Neuronal stem cell (in vitro differentiated cells): ENCODE results near the gene MEIOC.

Experiments
- DNase-seq: peaks from one replicate; pipeline ENCODE4 v3.0.0-alpha.2; 2013; ENCODE audit warnings: low spot score
- H2AFZ ChIP-seq: one replicate; pipeline ENCODE4 v1.6.1; 2013; ENCODE audit warnings: mild to moderate bottlenecking, low read length, inconsistent platforms
- H2AK5ac ChIP-seq: 2 replicates; pipeline ENCODE4 v1.6.1; 2013; ENCODE audit warnings: low read depth, mild to moderate bottlenecking, inconsistent platforms, low read length, moderate library complexity, mixed read lengths
- H2BK120ac ChIP-seq: 2 replicates; pipeline ENCODE4 v1.6.1; 2013; ENCODE audit warnings: low read depth, mild to moderate bottlenecking, inconsistent platforms, low read length, moderate library complexity, mixed read lengths
- H2BK12ac ChIP-seq: one replicate; pipeline ENCODE4 v1.6.1; 2013; ENCODE audit warnings: low read length, inconsistent platforms
- H2BK15ac ChIP-seq: 2 replicates; pipeline ENCODE4 v1.6.1; 2013; ENCODE audit warnings: mild to moderate bottlenecking, low read length, inconsistent platforms, mixed read lengths
- H2BK5ac ChIP-seq: one replicate; pipeline ENCODE4 v1.6.1; 2013; ENCODE audit warnings: inconsistent platforms, mild to moderate bottlenecking, low read length, moderate library complexity
- H3K14ac ChIP-seq: one replicate; pipeline ENCODE4 v1.6.1; 2013; ENCODE audit warnings: low read length, inconsistent platforms
- H3K18ac ChIP-seq: 2 replicates; pipeline ENCODE4 v1.6.1; 2013; ENCODE audit warnings: low read length, inconsistent platforms
- H3K23ac ChIP-seq: 2 replicates; pipeline ENCODE4 v1.6.1; 2013; ENCODE audit warnings: low read depth, mild to moderate bottlenecking, mixed read lengths, low read length, inconsistent platforms; ENCODE audit not compliant: poor library complexity
- H3K27ac ChIP-seq: replicated peaks from 3 replicates; pipeline ENCODE4 v1.5.1; 2013; ENCODE audit warnings: low read length, inconsistent platforms
- H3K27me3 ChIP-seq, 3 experiments: 2 replicates each; pipeline ENCODE4 v1.6.1; 2013; ENCODE audit warnings: low read length in 3 of 3, mild to moderate bottlenecking in 2 of 3, inconsistent platforms in 1 of 3, low read depth in 1 of 3, mixed read lengths in 1 of 3, moderate library complexity in 1 of 3; ENCODE audit not compliant: control insufficient read depth in 3 of 3, insufficient read depth in 3 of 3
- H3K36me3 ChIP-seq, 2 donors: replicated peaks in 1 of 2; 2 replicates each; pipeline ENCODE4 v1.6.1; 2013; ENCODE audit warnings: low read length in 2 of 2; ENCODE audit not compliant: control insufficient read depth in 2 of 2, insufficient read depth in 2 of 2
- H3K4ac ChIP-seq: 2 replicates; pipeline ENCODE4 v1.6.1; 2013; ENCODE audit warnings: inconsistent platforms, mild to moderate bottlenecking, low read length, moderate library complexity
- H3K4me1 ChIP-seq, 2 donors: 1 replicate in 1 of 2; 2 replicates in 1 of 2; pipeline ENCODE4 v1.6.1; 2013; ENCODE audit warnings: low read length in 2 of 2, low read depth in 1 of 2; ENCODE audit not compliant: control insufficient read depth in 2 of 2, insufficient read depth in 1 of 2
- H3K4me2 ChIP-seq: one replicate; pipeline ENCODE4 v1.6.1; 2013; ENCODE audit warnings: mild to moderate bottlenecking, low read length, inconsistent platforms; ENCODE audit not compliant: insufficient read depth, poor library complexity, severe bottlenecking
- H3K4me3 ChIP-seq, 2 donors: 2 replicates each; pipeline ENCODE4 v1.5.1; 2013; ENCODE audit warnings: low read length in 2 of 2, mild to moderate bottlenecking in 2 of 2, inconsistent platforms in 1 of 2, moderate library complexity in 1 of 2
- H3K79me1 ChIP-seq: one replicate; pipeline ENCODE4 v1.6.1; 2013; ENCODE audit warnings: low read depth, mild to moderate bottlenecking, inconsistent platforms, low read length, moderate library complexity
- H3K9ac ChIP-seq: one replicate; pipeline ENCODE4 v1.6.1; 2013; ENCODE audit warnings: mild to moderate bottlenecking, low read depth, low read length, inconsistent platforms; ENCODE audit not compliant: poor library complexity
- H3K9me3 ChIP-seq, 2 donors: replicated peaks in 1 of 2; 2 replicates each; pipeline versions ENCODE3 to v1.6.1; 2013; ENCODE audit warnings: low read length in 2 of 2, mild to moderate bottlenecking in 2 of 2, inconsistent platforms in 1 of 2, low read depth in 1 of 2, mixed read lengths in 1 of 2, moderate library complexity in 1 of 2; ENCODE audit not compliant: control insufficient read depth in 2 of 2, insufficient read depth in 1 of 2
- H4K8ac ChIP-seq: one replicate; pipeline ENCODE4 v1.6.1; 2013; ENCODE audit warnings: low read depth, mild to moderate bottlenecking, inconsistent platforms, low read length, moderate library complexity
- H4K91ac ChIP-seq: one replicate; pipeline ENCODE4 v1.6.1; 2013; ENCODE audit warnings: low read length, low read depth, mild to moderate bottlenecking, inconsistent platforms; ENCODE audit not compliant: poor library complexity
- WGBS, 2 donors: extraction: QIAGEN DNeasy Blood & Tissue Kit; methylation state at CpG; one replicate each; pipeline ENCODE4 v1.1.7; 2013; ENCODE audit warnings: missing lambda C conversion rate in 2 of 2, mixed read lengths in 1 of 2; ENCODE audit not compliant: insufficient read length in 2 of 2, insufficient replicate concordance in 1 of 2; ENCODE audit errors: extremely low coverage in 2 of 2; 5-methylcytosine and 5-hydroxymethylcytosine counted together

Gene MEIOC

DNA sequence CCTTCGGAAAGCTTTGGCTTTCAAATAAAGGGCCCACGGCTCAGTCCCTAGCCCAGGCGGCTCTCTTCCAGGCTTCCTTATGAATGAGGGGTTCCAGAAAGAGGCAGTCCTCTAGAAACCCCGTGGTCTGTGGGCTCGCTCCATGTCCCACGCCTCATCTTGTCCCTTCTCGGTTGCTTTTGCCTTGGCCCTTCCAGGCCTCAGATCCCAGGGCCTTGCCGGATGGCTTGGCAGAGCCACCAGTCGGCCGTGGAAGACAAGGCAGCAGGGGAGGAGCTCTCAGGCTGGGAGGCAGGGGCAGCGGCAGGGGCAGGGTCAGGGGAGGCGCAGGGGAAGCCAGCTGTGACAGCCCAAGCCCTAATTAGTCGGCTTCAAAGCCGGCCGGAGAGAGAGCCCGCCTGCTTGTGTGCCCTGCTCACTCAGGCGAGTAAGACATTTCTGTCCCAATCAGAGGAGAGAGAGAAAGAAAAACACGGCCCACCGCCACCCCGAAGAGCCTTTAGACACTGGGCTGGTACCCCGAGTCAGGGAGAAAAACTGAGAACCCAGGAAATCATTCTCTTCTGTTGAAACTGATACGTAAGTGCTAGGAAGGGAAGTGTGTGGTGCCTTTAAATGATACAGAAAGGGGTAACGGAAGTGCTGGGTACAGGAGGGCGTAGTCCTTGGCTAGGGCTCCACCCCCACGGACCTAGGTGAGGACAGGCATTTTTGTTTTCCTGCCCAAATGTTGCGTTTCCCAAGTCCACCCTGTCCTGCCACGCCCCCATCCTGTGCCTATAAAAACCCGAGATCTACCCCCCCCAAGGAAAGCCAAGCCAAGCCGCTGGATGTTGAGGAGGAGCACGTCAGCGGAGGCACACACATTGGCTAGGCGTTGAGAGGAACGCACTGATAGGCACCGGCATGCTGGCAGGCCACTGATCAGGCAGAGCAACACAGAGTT is 27.8 kb upstream of the MEIOC start:
- H3K36me3 ChIP-seq: no peaks in the 10 kb centered on the region
- peak overlapping the region; percentile 93 for H3K18ac ChIP-seq
- no peaks in the 10 kb centered on the region for H3K79me1 ChIP-seq
- peak overlapping the region; percentile 23 for H2BK15ac ChIP-seq
- no peak overlapping the region for H4K91ac ChIP-seq
- H3K23ac ChIP-seq: peak overlapping the region; percentile 0
- H3K9me3 ChIP-seq: no peaks in the 10 kb centered on the region
- peak overlapping the region; percentile 88 for H2BK5ac ChIP-seq
- DNase-seq: peak; percentile 88
- H3K27ac ChIP-seq: peak overlapping the region; percentile 92
- H3K9ac ChIP-seq: peak overlapping the region; percentile 50
- peak overlapping the region; percentile 51 for H2BK120ac ChIP-seq
- peak overlapping the region; percentile 86 for H2AFZ ChIP-seq
- peaks cover 0 to 14% (median 0%) of the 10 kb centered on the region in 3 experiments for H3K27me3 ChIP-seq
- H4K8ac ChIP-seq: no peak overlapping the region
- peak overlapping the region; percentile 77 for H2BK12ac ChIP-seq
- peak overlapping the region; percentile 78 for H2AK5ac ChIP-seq
- H3K4me1 ChIP-seq: peaks cover 11 to 21% of the 10 kb centered on the region in 2 donors
- peak overlapping the region in 1 of 2 donors; percentile 28 for H3K4me3 ChIP-seq
- no peak overlapping the region for H3K14ac ChIP-seq
- peak overlapping the region; percentile 77 for H3K4me2 ChIP-seq
- H3K4ac ChIP-seq: no peak overlapping the region
- no CpG with 5 or more reads among the region's 34 CpGs for WGBS, 2 donors

DNA sequence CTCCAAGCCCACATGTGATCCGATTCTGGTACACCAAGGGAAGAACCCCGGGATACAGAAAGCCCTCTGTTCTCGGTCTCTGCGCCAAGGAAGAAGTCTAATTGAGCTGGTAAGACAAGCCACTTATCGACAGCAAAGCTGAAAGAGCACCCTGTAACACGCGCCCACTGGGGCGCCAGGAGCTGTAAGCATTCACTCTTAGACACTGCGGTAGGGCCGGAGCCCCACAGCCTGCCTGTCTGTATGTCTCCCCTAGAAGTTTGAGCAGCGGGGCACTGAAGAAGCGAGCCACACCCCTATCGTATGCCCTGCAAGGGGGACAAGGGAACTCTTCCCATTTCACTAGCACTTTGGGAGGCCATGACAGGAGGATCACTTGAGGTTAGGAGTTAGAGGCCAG is 27.0 kb upstream of the MEIOC start:
- Histone ChIP-seq H2BK5ac (no peak overlapping the region), H3K23ac (no peak overlapping the region), H2AK5ac (peak overlapping the region; percentile 78), H2BK15ac (peak overlapping the region; percentile 23), H3K27me3 (peaks cover 0 to 14% (median 0%) of the 10 kb centered on the region in 3 experiments), H3K36me3 (no peaks in the 10 kb centered on the region), H3K79me1 (no peaks in the 10 kb centered on the region), H3K9ac (no peak overlapping the region), H3K4me1 (peaks cover 11 to 23% of the 10 kb centered on the region in 2 donors), H3K9me3 (no peaks in the 10 kb centered on the region), H2BK120ac (no peak overlapping the region), H3K14ac (no peak overlapping the region), H3K4me2 (no peak overlapping the region), H4K8ac (no peak overlapping the region), H3K4me3 (no peak overlapping the region), H3K4ac (no peak overlapping the region), H2BK12ac (peak overlapping the region; percentile 77), H3K18ac (peak overlapping the region; percentile 90), H3K27ac (no peak overlapping the region), H4K91ac (no peak overlapping the region), H2AFZ (peak overlapping the region; percentile 86)
- no peak for DNase-seq
- WGBS, 2 donors: no CpG with 5 or more reads among the region's 13 CpGs

DNA sequence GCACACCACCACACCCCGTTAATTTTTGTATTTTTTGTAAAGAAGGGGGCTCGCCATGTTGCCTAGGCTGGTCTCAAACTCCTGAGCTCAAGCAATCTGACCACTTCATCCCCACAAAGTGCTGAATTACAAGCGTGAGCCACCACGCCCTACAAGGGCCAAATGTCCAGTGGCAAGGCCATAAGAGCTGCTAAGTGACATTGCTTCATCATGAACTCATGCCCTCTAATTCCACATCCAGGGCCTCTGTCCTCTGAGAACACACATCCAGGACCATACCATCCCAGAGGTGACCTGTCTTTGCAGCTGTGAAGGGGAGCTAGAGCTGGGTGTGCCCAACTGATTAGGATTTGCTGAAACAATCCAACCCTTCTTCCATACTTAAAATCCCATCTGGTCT is 25.6 kb upstream of the MEIOC start:
- Histone ChIP-seq H3K18ac (no peak overlapping the region), H3K14ac (no peak overlapping the region), H2AFZ (no peak overlapping the region), H3K4me2 (no peak overlapping the region), H3K4me3 (no peak overlapping the region), H3K36me3 (no peaks in the 10 kb centered on the region), H3K79me1 (no peaks in the 10 kb centered on the region), H3K4ac (no peak overlapping the region), H2BK15ac (no peak overlapping the region), H3K4me1 (peaks cover 11 to 23% of the 10 kb centered on the region in 2 donors), H3K23ac (no peak overlapping the region), H2AK5ac (no peak overlapping the region), H3K27me3 (peaks cover 0 to 14% (median 0%) of the 10 kb centered on the region in 3 experiments), H3K9me3 (no peaks in the 10 kb centered on the region), H4K8ac (no peak overlapping the region), H2BK120ac (no peak overlapping the region), H4K91ac (no peak overlapping the region), H3K27ac (no peak overlapping the region), H3K9ac (no peak overlapping the region), H2BK12ac (no peak overlapping the region), H2BK5ac (no peak overlapping the region)
- DNase-seq: no peak
- no CpG with 5 or more reads among the region's 4 CpGs for WGBS, 2 donors

DNA sequence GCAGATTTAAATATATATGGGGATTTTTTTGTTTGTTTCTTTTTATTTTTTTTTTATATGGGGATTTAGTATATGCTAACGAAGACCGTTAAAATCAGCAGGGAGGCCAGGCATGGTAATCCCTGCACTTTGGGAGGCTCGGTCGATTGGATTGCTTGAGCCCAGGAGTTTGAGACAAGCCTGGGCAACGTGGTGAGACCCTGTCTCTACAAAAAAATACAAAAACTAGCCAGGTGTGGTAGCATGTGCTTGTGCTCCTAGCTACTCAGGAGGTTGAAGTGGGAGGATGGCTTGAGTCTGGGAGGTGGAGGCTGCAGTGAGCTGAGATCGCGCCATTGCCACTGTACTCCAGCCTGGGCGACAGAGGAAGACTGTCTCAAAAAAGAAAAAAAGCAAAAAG is 22.3 kb upstream of the MEIOC start:
- no CpG with 5 or more reads among the region's 8 CpGs for WGBS, 2 donors
- no peak overlapping the region for H2BK5ac ChIP-seq

More for the DNA sequence above, 22.3 kb upstream of the MEIOC start:
- Histone ChIP-seq H3K36me3 (no peaks in the 10 kb centered on the region), H2BK15ac (no peak overlapping the region), H3K4me3 (no peak overlapping the region), H3K9ac (no peak overlapping the region), H3K18ac (no peak overlapping the region), H2BK12ac (no peak overlapping the region), H3K27ac (no peak overlapping the region), H2BK120ac (no peak overlapping the region), H3K27me3 (peaks cover 0 to 22% (median 0%) of the 10 kb centered on the region in 3 experiments), H3K79me1 (no peaks in the 10 kb centered on the region), H3K4ac (no peak overlapping the region), H2AK5ac (no peak overlapping the region), H3K9me3 (no peaks in the 10 kb centered on the region), H3K4me2 (no peak overlapping the region), H4K8ac (no peak overlapping the region), H3K14ac (no peak overlapping the region), H4K91ac (no peak overlapping the region), H3K23ac (no peak overlapping the region), H3K4me1 (peaks cover 0 to 5% of the 10 kb centered on the region in 2 donors), H2AFZ (no peak overlapping the region)
- DNase-seq: no peak
